ENCODE results near the gene MRPS5. TPM values are rescaled to one million over a fixed set of nuclear protein-coding genes. Genes with fewer than 3 reads are reported as not detected.

Gene MRPS5
- total RNA-seq, 1 experiment from 2014 or later, result 80.5 TPM

GRCh38 chr2:95071856-95072255, 49.8 kb downstream of the MRPS5 start:
- ChIA-PET POLR2A (no interaction called here), CTCF (no interaction called here)
- H3K9me3 ChIP-seq, result no peaks in the 10 kb centered on the region
- no peak overlapping the region for H3K4me3 Mint-ChIP-seq (ENCODE audit: unreplicated experiment)
- TF ChIP-seq CTCF (IDR thresholded peaks at IDR 0.05; ENCODE audit: insufficient read depth in 1 of 2, low read depth in 1 of 2, low read length in 1 of 2, severe bottlenecking in 1 of 2, unreplicated experiment in 1 of 2), result no peak
- DNase-seq, result no peak
- intact Hi-C loops (cut with micrococcal nuclease; ENCODE audit: unreplicated experiment), result no loop called here
- no peaks in the 10 kb centered on the region for H3K36me3 Mint-ChIP-seq (ENCODE audit: insufficient read depth, unreplicated experiment)
- BruUV-seq (replicated peaks), result no TSS peak
- no peak overlapping the region for H3K4me3 ChIP-seq (ENCODE audit: low read depth, low read length)
- H3K4me1 ChIP-seq, result no peaks in the 10 kb centered on the region
- no peaks in the 10 kb centered on the region for H3K4me1 Mint-ChIP-seq (ENCODE audit: low read depth, unreplicated experiment)
- no peaks in the 10 kb centered on the region for H3K36me3 ChIP-seq (ENCODE audit: control insufficient read depth, insufficient read depth, low read length)
- H3K27me3 Mint-ChIP-seq (ENCODE audit: insufficient read depth, unreplicated experiment), result no peaks in the 10 kb centered on the region
- H3K27ac Mint-ChIP-seq (ENCODE audit: unreplicated experiment), result no peak overlapping the region
- H3K27me3 ChIP-seq (replicated peaks; ENCODE audit: control insufficient read depth, insufficient read depth, low read length), result no peaks in the 10 kb centered on the region
- no peaks in the 10 kb centered on the region for H3K9me3 Mint-ChIP-seq (ENCODE audit: unreplicated experiment)

- DNase-seq, result no peak
- intact Hi-C loops (cut with micrococcal nuclease; ENCODE audit: unreplicated experiment), result no loop called here
- no peak overlapping the region for H3K27ac Mint-ChIP-seq (ENCODE audit: unreplicated experiment)
- BruUV-seq (replicated peaks), result no TSS peak
- TF ChIP-seq CTCF (IDR thresholded peaks at IDR 0.05; ENCODE audit: insufficient read depth in 1 of 2, low read depth in 1 of 2, low read length in 1 of 2, severe bottlenecking in 1 of 2, unreplicated experiment in 1 of 2), result no peak
- Histone ChIP-seq H3K9me3 (no peaks in the 10 kb centered on the region), H3K4me1 (no peaks in the 10 kb centered on the region), H3K27me3 (replicated peaks; ENCODE audit: control insufficient read depth, insufficient read depth, low read length) (no peaks in the 10 kb centered on the region), H3K4me3 (ENCODE audit: low read depth, low read length) (no peak overlapping the region), H3K36me3 (ENCODE audit: control insufficient read depth, insufficient read depth, low read length) (no peaks in the 10 kb centered on the region)
- no peak overlapping the region for H3K4me3 Mint-ChIP-seq (ENCODE audit: unreplicated experiment)
- peaks cover 2% of the 10 kb centered on the region for H3K27me3 Mint-ChIP-seq (ENCODE audit: insufficient read depth, unreplicated experiment)
- no peaks in the 10 kb centered on the region for H3K9me3 Mint-ChIP-seq (ENCODE audit: unreplicated experiment)
- CTCF ChIA-PET, result no interaction called here
- POLR2A ChIA-PET, result no interaction called here
- H3K4me1 Mint-ChIP-seq (ENCODE audit: low read depth, unreplicated experiment), result no peaks in the 10 kb centered on the region
- no peaks in the 10 kb centered on the region for H3K36me3 Mint-ChIP-seq (ENCODE audit: insufficient read depth, unreplicated experiment)
These were observed 52.1 kb downstream of the MRPS5 start for GRCh38 chr2:95069465-95069864.

GRCh38 chr2:95068256-95068655, 53.4 kb downstream of the MRPS5 start:
- ChIA-PET CTCF (no interaction called here), POLR2A (no interaction called here)
- H3K27ac Mint-ChIP-seq (ENCODE audit: unreplicated experiment), result no peak overlapping the region
- H3K9me3 Mint-ChIP-seq (ENCODE audit: unreplicated experiment), result no peaks in the 10 kb centered on the region
- no peaks in the 10 kb centered on the region for H3K36me3 ChIP-seq (ENCODE audit: control insufficient read depth, insufficient read depth, low read length)
- BruUV-seq (replicated peaks), result no TSS peak
- H3K4me1 Mint-ChIP-seq (ENCODE audit: low read depth, unreplicated experiment), result no peaks in the 10 kb centered on the region
- no peak overlapping the region for H3K4me3 Mint-ChIP-seq (ENCODE audit: unreplicated experiment)
- H3K27me3 ChIP-seq (replicated peaks; ENCODE audit: control insufficient read depth, insufficient read depth, low read length), result no peaks in the 10 kb centered on the region
- peaks cover 10% of the 10 kb centered on the region for H3K27me3 Mint-ChIP-seq (ENCODE audit: insufficient read depth, unreplicated experiment)
- no peak for TF ChIP-seq CTCF (IDR thresholded peaks at IDR 0.05; ENCODE audit: insufficient read depth in 1 of 2, low read depth in 1 of 2, low read length in 1 of 2, severe bottlenecking in 1 of 2, unreplicated experiment in 1 of 2)
- no peak for DNase-seq
- H3K9me3 ChIP-seq, result no peaks in the 10 kb centered on the region
- no peaks in the 10 kb centered on the region for H3K4me1 ChIP-seq
- intact Hi-C loops (cut with micrococcal nuclease; ENCODE audit: unreplicated experiment), result no loop called here
- no peak overlapping the region for H3K4me3 ChIP-seq (ENCODE audit: low read depth, low read length)
- no peaks in the 10 kb centered on the region for H3K36me3 Mint-ChIP-seq (ENCODE audit: insufficient read depth, unreplicated experiment)

Measured in Caco-2 (cell line).